ENCODE results near the gene GABRD. TPM values are rescaled to one million over a fixed set of nuclear protein-coding genes. Genes with fewer than 3 reads are reported as not detected.

Gene GABRD
- total and polyA plus RNA-seq, 2 of the 13 experiments (the other 11 are each of a cell fraction or from before 2014, with no cell fraction given) = not detected

DNA sequence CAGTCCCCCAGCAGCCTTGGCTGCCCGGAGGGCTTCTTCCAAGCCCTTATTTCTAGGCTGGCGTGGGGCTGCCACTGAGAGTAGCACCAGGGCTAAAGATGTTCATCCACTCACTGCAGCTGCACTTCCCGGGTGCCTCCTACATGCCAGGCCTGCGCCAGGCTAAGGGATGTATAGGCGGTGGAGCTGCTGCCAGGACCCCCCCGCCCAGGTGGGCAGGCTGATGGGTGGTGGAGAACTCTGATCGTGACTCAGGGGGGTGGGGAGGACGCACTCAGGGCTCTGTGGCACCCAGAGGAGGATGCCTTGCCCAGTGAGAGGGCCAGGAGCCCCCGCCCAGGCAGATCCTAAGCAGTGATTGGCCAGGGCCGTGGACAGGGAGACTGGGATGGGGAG lies 49.6 kb upstream of the GABRD start:
- DNase-seq (ENCODE audit: low spot score) (no peak), ATAC-seq (no peak), FAIRE-seq (no peak)
- CTCF ChIA-PET (ENCODE audit: low intra/inter-chr PET ratio, low total read pairs) = no interaction called here
- WGBS (ENCODE audit: low lambda C conversion rate) = 27% methylated on average over 6 of the region's 10 CpGs
- intact Hi-C loops (cut with micrococcal nuclease; ENCODE audit: unreplicated experiment) (no loop called here), in situ Hi-C loops (cut with HindIII; ENCODE audit: extremely low pct_ligation_motif_present, low pct_unique_long_range_greater_than_20kb) (no loop called here)
- H3K79me2 ChIP-seq (ENCODE audit: insufficient read depth, low read length) = no peaks in the 10 kb centered on the region
- H3K4me3 ChIP-seq (replicated peaks in 1 of 3; ENCODE audit: insufficient read depth in 1 of 3, low read depth in 2 of 3, low read length in 3 of 3) = no peak overlapping the region
- no peaks in the 10 kb centered on the region for H3K9me3 ChIP-seq (ENCODE audit: low read length)
- H3K27me3 ChIP-seq (ENCODE audit: control insufficient read depth in 1 of 2, insufficient read depth in 2 of 2, low read length in 2 of 2) = peaks cover 14 to 59% of the 10 kb centered on the region in 2 experiments; a peak in 4 of 5 replicates
- TF ChIP-seq ELF4 (CRISPR knock-in tag; IDR thresholded peaks at IDR 0.05; ENCODE audit: borderline replicate concordance) = no peak
- no peak for TF ChIP-seq GPBP1L1 (CRISPR knock-in tag; IDR thresholded peaks at IDR 0.05)
- TF ChIP-seq MBNL3 (CRISPR knock-in tag; conservative IDR thresholded peaks at IDR 0.05) = no peak
- TF ChIP-seq SMARCE1 (IDR thresholded peaks at IDR 0.05; ENCODE audit: borderline replicate concordance) = no peak
- no peak for TF ChIP-seq ZNF567 (CRISPR knock-in tag; IDR thresholded peaks at IDR 0.05; ENCODE audit: borderline replicate concordance)
- TF ChIP-seq, protein P1, sequence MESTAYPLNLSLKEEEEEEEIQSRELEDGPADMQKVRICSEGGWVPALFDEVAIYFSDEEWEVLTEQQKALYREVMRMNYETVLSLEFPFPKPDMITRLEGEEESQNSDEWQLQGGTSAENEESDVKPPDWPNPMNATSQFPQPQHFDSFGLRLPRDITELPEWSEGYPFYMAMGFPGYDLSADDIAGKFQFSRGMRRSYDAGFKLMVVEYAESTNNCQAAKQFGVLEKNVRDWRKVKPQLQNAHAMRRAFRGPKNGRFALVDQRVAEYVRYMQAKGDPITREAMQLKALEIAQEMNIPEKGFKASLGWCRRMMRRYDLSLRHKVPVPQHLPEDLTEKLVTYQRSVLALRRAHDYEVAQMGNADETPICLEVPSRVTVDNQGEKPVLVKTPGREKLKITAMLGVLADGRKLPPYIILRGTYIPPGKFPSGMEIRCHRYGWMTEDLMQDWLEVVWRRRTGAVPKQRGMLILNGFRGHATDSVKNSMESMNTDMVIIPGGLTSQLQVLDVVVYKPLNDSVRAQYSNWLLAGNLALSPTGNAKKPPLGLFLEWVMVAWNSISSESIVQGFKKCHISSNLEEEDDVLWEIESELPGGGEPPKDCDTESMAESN (CRISPR knock-in tag; conservative IDR thresholded peaks at IDR 0.05) = no peak
- no peak for TF ChIP-seq ZNF879 (CRISPR knock-in tag; IDR thresholded peaks at IDR 0.05)
- TF ChIP-seq ZNF75D (CRISPR knock-in tag; IDR thresholded peaks at IDR 0.05; ENCODE audit: borderline replicate concordance) = no peak
- no peak for TF ChIP-seq ERF (CRISPR knock-in tag; IDR thresholded peaks at IDR 0.05)
- TF ChIP-seq HOXA3 (CRISPR knock-in tag; IDR thresholded peaks at IDR 0.05) = no peak
- no peak for TF ChIP-seq ZNF616 (CRISPR knock-in tag; IDR thresholded peaks at IDR 0.05; ENCODE audit: low read depth)
- no peak overlapping the region for H3K27ac ChIP-seq (ENCODE audit: extremely low read length, insufficient read depth, low read length)
- POLR2A ChIA-PET = no interaction called here
- no peaks in the 10 kb centered on the region for H3K4me1 ChIP-seq (ENCODE audit: insufficient read depth, low read length)
- H3K4me2 ChIP-seq (ENCODE audit: low read depth, low read length) = no peak overlapping the region
- no peak overlapping the region for H3K9ac ChIP-seq (ENCODE audit: insufficient read depth, low read depth, low read length)
- H4K20me1 ChIP-seq (ENCODE audit: insufficient read depth, low read length) = no peaks in the 10 kb centered on the region
- no TSS peak for BruUV-seq (replicated peaks)
- H2AFZ ChIP-seq (ENCODE audit: low read length) = no peak overlapping the region
- H3K36me3 ChIP-seq (replicated peaks in 1 of 2; ENCODE audit: control insufficient read depth in 1 of 2, insufficient read depth in 2 of 2, low read length in 2 of 2) = no peaks in the 10 kb centered on the region

All from HepG2 (cell line).